ENCODE measurements around the gene XPO1. TPM values are rescaled to one million over a fixed set of nuclear protein-coding genes. Genes with fewer than 3 reads are reported as not detected.
A peak's percentile ranks its signal among the peaks of the same experiment; 100 is the strongest.

XPO1 gene
- total and polyA plus RNA-seq, 2 of the 4 experiments (the other 2 are of a cell fraction) = 78.5 to 104 TPM

DNA sequence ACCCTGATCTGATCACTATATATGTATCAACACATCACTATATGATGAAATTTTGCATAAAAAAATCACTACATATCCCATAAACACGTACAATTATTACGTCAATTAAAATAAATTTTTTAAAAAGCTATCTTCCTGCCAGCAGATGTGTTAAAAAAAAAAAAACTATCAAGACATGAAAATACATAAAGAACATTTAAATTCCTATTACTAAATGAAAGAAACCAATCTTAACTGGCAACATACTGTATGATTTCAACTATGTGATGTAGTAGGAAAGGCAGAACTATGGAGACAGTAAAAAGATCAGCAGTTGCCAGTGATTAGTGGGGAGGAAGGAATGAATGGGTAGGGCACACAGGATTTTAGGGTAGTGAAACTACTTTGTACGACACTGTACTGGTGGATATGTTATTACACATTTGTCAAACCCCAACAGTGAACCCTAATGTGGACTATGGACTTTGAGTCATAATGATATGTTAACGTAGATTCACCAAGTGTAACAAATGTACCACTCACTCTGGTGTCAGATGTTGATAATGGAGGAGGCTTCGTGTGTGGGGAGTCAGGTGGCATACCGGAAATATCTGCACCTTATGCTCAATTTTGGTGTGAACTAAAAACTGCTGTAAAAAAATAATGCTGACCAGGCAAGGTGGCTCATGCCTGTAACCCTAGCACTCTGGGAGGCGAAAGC lies 94.7 kb downstream of the XPO1 start:
- no peak overlapping the region for H2BK20ac ChIP-seq (ENCODE audit: low read depth, low read length)
- H2AK5ac ChIP-seq (ENCODE audit: low read depth, low read length) = no peak overlapping the region
- no peak overlapping the region for H3K4me3 ChIP-seq (ENCODE audit: insufficient read depth, low read depth, low read length)
- CTCF ChIA-PET = no interaction called here
- in situ Hi-C loops (cut with MboI; ENCODE audit: low sequenced_read_pairs) (no loop called here), dilution Hi-C loops (cut with HindIII; ENCODE audit: low sequenced_read_pairs, unreplicated experiment) (no loop called here), intact Hi-C loops (cut with micrococcal nuclease) (no loop called here)
- H3K56ac ChIP-seq (ENCODE audit: extremely low read depth, insufficient read depth, low read length) = no peak overlapping the region
- H3K4me2 ChIP-seq (ENCODE audit: low read depth, low read length) = no peak overlapping the region
- peaks cover 4% of the 10 kb centered on the region for H3K36me3 ChIP-seq (ENCODE audit: control insufficient read depth, insufficient read depth, low read length)
- no peak overlapping the region for H3K14ac ChIP-seq (replicated peaks; ENCODE audit: low read depth, low read length)
- H2AFZ ChIP-seq (replicated peaks; ENCODE audit: low read length, poor library complexity) = no peak overlapping the region
- no peak for DNase-seq
- H3K27ac ChIP-seq (ENCODE audit: insufficient read depth, low read length) = no peak overlapping the region
- H3K18ac ChIP-seq (ENCODE audit: low read depth, low read length) = no peak overlapping the region
- H3K4me1 ChIP-seq (ENCODE audit: control insufficient read depth, insufficient read depth, low read length) = peaks cover 6% of the 10 kb centered on the region
- H2BK5ac ChIP-seq (ENCODE audit: low read depth, low read length, poor library complexity, severe bottlenecking) = no peak overlapping the region
- no peaks in the 10 kb centered on the region for H3K27me3 ChIP-seq (ENCODE audit: control insufficient read depth, insufficient read depth, low read length)
- no peak overlapping the region for H3K4ac ChIP-seq (ENCODE audit: low read depth, low read length)
- no peak overlapping the region for H4K8ac ChIP-seq (ENCODE audit: low read depth in 2 of 2, low read length in 2 of 2)
- H2AK9ac ChIP-seq (replicated peaks; ENCODE audit: low read depth, low read length, poor library complexity) = no peak overlapping the region
- peaks cover 85% of the 10 kb centered on the region for H4K20me1 ChIP-seq (ENCODE audit: insufficient read depth, low read length)
- 100% methylated on average over 2 of the region's 7 CpGs; no CpG with 5 or more reads in 1 of the 2 experiments for WGBS, 2 experiments (ENCODE audit: extremely low coverage in 2 of 2, insufficient read length in 1 of 2)
- no TSS peak for BruUV-seq (replicated peaks)
- no peaks in the 10 kb centered on the region; the same call in 1 of the 2 replicates for H3K9me3 ChIP-seq (ENCODE audit: control insufficient read depth, insufficient read depth, low read length)
- no peak overlapping the region for H4K91ac ChIP-seq (ENCODE audit: insufficient read depth, low read depth, low read length)
- no peak overlapping the region for H4K5ac ChIP-seq (ENCODE audit: low read depth, low read length)
- peaks cover 6 to 70% of the 10 kb centered on the region in 2 experiments; a peak in 3 of 4 replicates for H3K79me1 ChIP-seq (ENCODE audit: low read depth in 1 of 2, low read length in 2 of 2)
- H3K9me1 ChIP-seq (ENCODE audit: insufficient read depth, low read length) = peaks cover 23% of the 10 kb centered on the region
- no peak overlapping the region for H3K23ac ChIP-seq (ENCODE audit: low read depth, low read length)
- ATAC-seq (ENCODE audit: low read depth) = no peak
- POLR2A ChIA-PET (ENCODE audit: unreplicated experiment) = no interaction called here
- H2BK120ac ChIP-seq (ENCODE audit: low read depth, low read length) = no peak overlapping the region
- TF ChIP-seq FOS (IDR thresholded peaks at IDR 0.05; ENCODE audit: low read depth, low read length) = no peak
- TF ChIP-seq MAFK (IDR thresholded peaks at IDR 0.05; ENCODE audit: low read depth, low read length) = peak; percentile 42; the same call in 1 of the 2 replicates
- no peak overlapping the region for H3K9ac ChIP-seq (ENCODE audit: low read depth, low read length)
- H2BK15ac ChIP-seq (ENCODE audit: low read depth, low read length) = no peak overlapping the region
